MV-4-11 (cell line): ENCODE results near the gene MED27.

Experiments used
- DNase-seq: peaks from one replicate; lab custom pipeline; 2025; lab: John Stamatoyannopoulos, UW

The MED27 gene

GRCh38 chr9:131919216-131919615 lies 160.5 kb downstream of the MED27 start:
- DNase-seq = no peak

GRCh38 chr9:131918481-131918880 lies 161.2 kb downstream of the MED27 start:
- no peak for DNase-seq

DNA sequence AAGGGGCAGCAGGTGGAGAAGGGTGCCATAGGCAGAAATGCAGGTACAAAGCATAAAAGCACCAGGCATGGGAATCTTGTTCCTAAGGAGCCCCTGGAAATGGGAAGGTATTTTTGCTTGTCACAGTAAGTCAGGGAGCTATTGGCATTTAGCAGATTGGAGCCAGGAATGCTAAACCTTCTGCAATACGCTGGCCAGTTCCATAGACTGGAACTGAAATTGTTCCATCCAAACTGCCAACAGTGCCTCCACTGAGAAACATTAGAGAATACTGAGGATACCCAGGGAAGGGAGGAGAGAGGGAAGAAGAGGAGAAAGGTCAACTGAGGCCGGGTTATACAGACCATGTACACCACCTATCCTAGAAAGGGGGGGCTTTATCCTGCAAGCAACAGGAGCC lies 162.7 kb downstream of the MED27 start:
- no peak for DNase-seq

- no peak for DNase-seq
These were observed 164.5 kb downstream of the MED27 start for GRCh38 chr9:131915181-131915580.

GRCh38 chr9:131912671-131913070 lies 167.0 kb downstream of the MED27 start:
- no peak for DNase-seq

GRCh38 chr9:131912069-131912468 lies 167.6 kb downstream of the MED27 start:
- DNase-seq = no peak

DNA sequence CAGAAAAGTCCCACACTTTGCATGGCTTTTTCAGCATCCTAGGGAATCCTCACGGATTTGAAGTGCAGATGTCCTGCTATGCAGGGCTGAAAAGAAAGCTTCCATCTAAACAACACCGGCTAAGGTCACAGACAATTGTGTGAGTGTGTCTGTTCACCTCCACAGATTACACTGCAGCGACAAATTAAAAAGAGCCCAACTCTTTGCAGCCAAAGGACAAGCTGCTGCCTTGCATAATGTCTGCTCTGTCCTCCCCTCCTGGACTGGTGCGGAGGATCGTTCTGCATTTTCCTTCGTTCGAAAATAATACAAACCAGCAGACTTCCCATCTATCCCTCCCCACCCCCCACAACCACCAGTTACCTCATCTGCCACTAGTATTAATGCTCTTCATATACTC lies 169.1 kb downstream of the MED27 start:
- no peak for DNase-seq

GRCh38 chr9:131905144-131905543 lies 174.5 kb downstream of the MED27 start:
- no peak for DNase-seq

DNA sequence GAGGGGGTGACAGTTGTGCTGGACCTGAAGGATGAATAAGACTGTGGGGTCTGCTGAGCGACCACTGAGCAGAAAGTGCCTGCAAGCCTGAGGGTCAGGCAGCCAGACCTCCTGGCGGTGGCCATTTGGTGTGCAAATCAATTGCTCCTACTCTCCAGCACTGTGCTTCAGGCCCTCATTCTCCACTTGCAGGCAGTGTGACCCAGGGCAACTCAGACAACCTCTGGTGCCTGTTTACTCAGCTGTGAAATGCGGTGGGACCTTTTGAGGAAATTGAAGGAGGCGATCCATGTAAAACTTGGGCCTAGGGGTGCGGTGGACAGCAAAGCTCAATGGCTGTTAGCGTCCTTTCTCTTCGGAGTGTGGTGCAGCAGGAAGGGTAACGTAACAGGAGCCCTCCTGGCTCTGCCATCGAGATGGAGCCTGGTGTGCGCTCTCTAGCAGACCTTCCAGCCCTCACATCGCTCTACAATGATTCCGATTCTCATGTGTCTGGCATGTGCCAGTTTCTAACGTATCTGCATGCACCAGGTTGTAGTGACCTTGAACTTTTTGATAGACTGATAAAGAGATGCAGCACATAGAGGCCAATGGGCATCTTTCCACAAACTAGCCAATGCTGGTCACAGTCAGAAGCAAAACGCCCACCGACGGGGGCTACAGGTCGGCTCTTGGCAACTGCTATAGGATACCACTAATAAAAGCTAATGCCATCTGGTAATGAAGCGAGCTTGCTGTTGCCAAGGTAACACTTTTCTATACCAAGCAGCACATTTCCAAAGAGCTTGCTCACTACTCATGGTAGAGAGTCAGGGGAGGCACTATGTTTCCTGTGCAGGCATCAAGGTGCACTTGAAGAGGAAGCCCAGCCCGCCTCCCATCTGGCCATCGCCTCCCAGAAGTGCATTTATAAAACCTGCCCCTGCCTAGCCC lies 180.1 kb downstream of the MED27 start:
- no peak for DNase-seq

GRCh38 chr9:131892902-131893500 lies 186.7 kb downstream of the MED27 start:
- DNase-seq = no peak

DNA sequence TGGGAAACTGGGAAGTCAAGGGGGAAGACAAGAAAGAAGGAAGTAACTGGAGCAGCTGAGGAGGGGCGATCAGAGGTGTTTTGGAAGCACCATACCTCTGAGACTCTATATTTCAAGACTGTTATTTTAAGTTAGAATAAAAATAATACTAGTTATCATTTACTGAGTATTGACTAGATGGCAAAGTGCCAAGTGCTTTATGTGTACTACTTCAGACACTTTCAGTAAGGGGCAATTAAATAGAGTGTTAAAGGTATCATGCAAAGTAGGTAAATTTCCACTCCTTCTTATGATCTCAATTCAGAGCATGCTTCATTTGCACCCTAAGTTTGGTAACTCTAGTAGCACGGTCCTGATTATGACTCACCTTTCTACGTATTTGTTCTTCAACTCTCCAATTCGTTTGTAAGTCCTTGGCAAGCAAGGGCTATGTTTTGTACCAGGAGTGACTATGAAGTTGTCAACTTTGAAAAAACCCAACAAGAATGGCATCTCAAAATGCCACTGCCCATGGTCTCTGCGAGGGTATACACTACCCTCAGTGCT lies 187.4 kb downstream of the MED27 start:
- DNase-seq = no peak

- DNase-seq = no peak
These were observed 188.1 kb downstream of the MED27 start for GRCh38 chr9:131891598-131891997.

GRCh38 chr9:131889437-131890251 lies 190.0 kb downstream of the MED27 start:
- DNase-seq = peak; percentile 9

DNA sequence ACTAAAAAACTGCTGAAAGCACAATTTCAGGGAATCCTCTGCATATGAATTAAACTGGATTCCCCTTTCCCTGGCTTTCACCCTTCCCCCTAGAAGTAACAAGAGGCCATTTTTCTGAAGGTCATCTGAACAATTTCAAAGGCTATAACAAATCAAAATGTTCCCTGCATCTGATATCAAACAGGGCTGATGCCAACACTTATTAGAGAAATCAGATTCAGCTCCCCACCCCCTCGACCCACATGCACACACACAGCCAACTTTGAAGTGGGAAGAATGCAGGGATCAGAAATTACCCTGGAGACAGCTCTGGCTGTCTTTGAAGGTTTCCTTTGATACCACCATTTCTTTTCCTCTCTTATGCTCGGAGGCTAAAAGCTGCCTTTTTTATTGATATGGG lies 190.7 kb downstream of the MED27 start:
- no peak for DNase-seq

GRCh38 chr9:131887680-131888079 lies 192.0 kb downstream of the MED27 start:
- no peak for DNase-seq

DNA sequence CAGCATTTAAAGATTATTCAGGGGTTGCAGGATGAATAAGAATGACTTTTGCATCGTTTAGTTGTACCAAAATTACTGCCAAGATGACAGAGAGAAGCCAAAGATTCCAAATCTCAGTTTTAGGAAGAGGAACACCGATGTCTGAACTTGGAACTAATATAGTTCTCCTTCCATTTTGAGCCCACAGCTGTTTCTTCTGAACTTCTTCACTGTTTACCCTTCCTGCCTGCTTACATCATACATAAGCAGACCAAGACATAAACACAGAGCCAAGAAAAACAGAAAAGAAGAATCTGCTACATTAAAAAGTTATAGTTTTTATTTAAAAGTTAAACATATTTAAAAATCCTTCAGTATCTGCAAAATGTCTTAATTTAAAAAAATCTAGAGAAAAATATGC lies 192.8 kb downstream of the MED27 start:
- no peak for DNase-seq

DNA sequence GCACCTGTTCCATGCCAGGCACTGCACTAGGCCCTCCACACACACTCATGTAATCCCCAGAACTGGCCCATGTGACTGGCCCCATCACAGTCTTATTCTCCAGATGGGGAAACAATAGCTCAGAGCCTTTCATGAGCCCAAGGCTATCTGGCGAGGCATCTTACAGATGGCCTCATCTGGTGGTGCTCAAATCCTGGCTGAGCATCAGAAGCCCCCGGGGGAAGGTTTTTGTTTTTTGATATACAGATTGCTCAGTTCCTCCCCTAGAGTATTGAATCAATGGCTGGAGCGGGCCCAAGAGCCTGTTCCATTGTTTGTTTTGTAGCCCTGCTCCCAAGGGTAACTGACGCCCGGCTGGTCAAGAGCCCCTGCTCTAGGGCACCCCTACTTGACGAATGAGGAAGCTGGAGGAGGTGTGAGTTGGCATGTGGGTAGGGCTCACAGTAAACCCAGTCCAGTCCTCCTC lies 194.5 kb downstream of the MED27 start:
- no peak for DNase-seq

DNA sequence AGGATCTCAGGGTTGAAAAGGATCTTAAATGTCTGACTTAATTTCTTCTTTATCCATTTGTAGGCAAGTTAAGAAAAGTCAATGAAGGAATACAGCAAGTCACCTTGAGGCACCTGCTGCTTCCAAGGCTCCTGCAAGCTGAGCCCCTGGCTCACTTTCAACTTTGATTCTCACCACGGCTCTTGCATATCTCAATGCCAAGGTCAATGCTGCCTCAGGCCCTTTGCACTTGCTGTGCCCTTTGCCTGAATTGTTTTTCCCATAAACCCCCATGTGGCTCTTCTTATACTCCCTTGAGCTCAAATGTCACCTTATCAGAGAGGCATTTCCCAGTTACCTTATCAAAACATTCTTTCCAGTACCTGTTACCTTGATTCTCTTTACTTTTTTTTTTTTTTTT lies 195.4 kb downstream of the MED27 start:
- no peak for DNase-seq

GRCh38 chr9:131880833-131881583 lies 198.7 kb downstream of the MED27 start:
- no peak for DNase-seq

DNA sequence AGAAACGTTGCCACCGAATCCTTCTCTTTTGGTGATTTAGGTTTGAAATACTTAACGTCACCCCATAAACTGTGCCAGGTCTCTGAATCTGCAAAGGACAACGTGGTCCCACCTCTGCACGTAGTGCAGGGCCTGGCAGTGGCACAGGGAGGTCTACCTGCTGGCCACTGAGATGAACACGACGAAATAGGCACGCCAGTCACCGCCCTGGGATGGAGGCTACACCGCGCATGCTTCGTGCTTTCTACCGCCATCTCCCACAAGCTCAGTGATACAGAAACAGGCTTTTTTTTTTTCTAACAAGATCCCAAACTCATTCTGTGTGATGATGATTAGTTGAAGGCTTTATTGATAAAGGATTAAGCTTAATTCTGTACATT lies 199.8 kb downstream of the MED27 start:
- DNase-seq = no peak

DNA sequence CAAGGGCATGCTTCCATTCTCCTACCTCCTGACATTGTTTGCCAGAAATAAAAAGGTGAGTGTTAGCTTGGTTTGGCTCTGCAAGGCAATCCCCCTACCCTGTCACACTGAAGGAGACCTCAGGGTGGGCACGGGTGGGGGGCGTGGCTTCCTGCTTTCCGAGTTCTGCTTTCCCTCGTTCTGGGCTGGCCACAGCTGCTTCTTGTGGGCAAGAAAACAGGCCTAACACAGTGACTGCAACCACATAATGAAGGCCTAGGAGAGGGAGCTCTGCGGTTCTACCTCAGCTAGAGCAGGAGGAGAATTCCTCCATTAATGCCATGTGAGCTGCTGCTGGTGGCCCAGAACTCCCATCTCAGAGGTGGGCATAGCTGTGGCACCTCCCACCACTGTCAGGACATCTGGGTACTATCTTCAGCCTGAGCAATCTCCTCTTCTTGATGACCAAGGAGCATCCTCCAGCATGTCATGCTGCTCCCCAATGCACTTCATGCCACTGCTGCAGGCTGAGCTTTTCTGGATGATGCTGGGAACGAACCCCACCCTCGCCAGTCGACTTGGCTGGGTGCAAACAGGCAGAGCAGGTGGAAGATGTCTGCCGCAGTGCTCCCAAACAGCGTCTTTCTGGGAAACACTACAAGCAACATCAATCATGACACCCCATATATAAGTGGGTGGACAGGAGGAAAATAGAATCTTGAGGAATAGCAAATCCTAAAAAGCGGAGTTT lies 200.3 kb downstream of the MED27 start:
- DNase-seq = peak; percentile 57
